ENCODE data around the gene SCAMP5. TPM values are rescaled to one million over a fixed set of nuclear protein-coding genes. Genes with fewer than 3 reads are reported as not detected.
A peak's percentile ranks its signal among the peaks of the same experiment; 100 is the strongest.

The SCAMP5 gene
- polyA plus RNA-seq, 2 of the 4 experiments (the other 2 are of a cell fraction), result 10.5 to 16.2 TPM

GRCh38 chr15:75054172-75054897 is 59.0 kb downstream of the SCAMP5 start (continued):
- TF ChIP-seq NPAS2 (CRISPR knock-in tag; IDR thresholded peaks at IDR 0.05; ENCODE audit: borderline replicate concordance) (no peak), USF2 (IDR thresholded peaks at IDR 0.05) (no peak)

- ATAC-seq (peak in 1 of 2 experiments; percentile 24; a peak in 2 of 6 replicates), FAIRE-seq (no peak), DNase-seq (ENCODE audit: low read depth in 1 of 2, low spot score in 1 of 2) (no peak)
- no peak overlapping the region for H3K27ac ChIP-seq
- H3K9me3 ChIP-seq, result no peaks in the 10 kb centered on the region
- WGBS (ENCODE audit: missing lambda C conversion rate), result 97% methylated on average over 7 of the region's 7 CpGs
- ChIA-PET POLR2A (no interaction called here), CTCF (interaction anchor here (0.6 to 1.3 kb wide), 3 partner anchors 27 to 151 kb away, joined by 3 to 4 read pairs (median 3); no protein-coding TSS in a partner anchor)
- H3K4me3 ChIP-seq, result no peak overlapping the region
- H3K4me1 ChIP-seq, result no peaks in the 10 kb centered on the region
- TF ChIP-seq MAX (IDR thresholded peaks at IDR 0.05) (no peak), MAZ (IDR thresholded peaks at IDR 0.05; ENCODE audit: borderline replicate concordance, low read depth, low read length) (no peak), FOSB (CRISPR knock-in tag; IDR thresholded peaks at IDR 0.05) (no peak), SMC3 (IDR thresholded peaks at IDR 0.05) (no peak), JUN (IDR thresholded peaks at IDR 0.05) (no peak), ZFP36 (IDR thresholded peaks at IDR 0.05; ENCODE audit: borderline replicate concordance, partially characterized antibody) (no peak), NPAS2 (CRISPR knock-in tag; IDR thresholded peaks at IDR 0.05; ENCODE audit: borderline replicate concordance) (no peak), JUNB (IDR thresholded peaks at IDR 0.05) (no peak), RCOR1 (IDR thresholded peaks at IDR 0.05; ENCODE audit: low read depth, low read length) (no peak), PHF8 (IDR thresholded peaks at IDR 0.05; ENCODE audit: borderline replicate concordance, low read depth) (no peak), CHD4 (IDR thresholded peaks at IDR 0.05; ENCODE audit: borderline replicate concordance) (no peak), CBX2 (IDR thresholded peaks at IDR 0.05; ENCODE audit: borderline replicate concordance, low read depth) (no peak), MAFK (IDR thresholded peaks at IDR 0.05; ENCODE audit: partially characterized antibody) (no peak), POLR2AphosphoS2 (conservative IDR thresholded peaks at IDR 0.05; ENCODE audit: low read length) (no peak), RAD21 (conservative IDR thresholded peaks at IDR 0.05 in 1 of 2, IDR thresholded peaks at IDR 0.05 in 1 of 2) (no peak), NFE2L2 (conservative IDR thresholded peaks at IDR 0.05; ENCODE audit: low read length) (no peak), TP53 (CRISPR knock-in tag; IDR thresholded peaks at IDR 0.05) (no peak)
- no peak overlapping the region for H3K4me2 ChIP-seq
Measured at GRCh38 chr15:75056036-75056435, 60.7 kb downstream of the SCAMP5 start.

- DNase-seq (ENCODE audit: low read depth in 1 of 2, low spot score in 1 of 2), result no peak
- ChIA-PET CTCF (interaction anchor here (0.8 to 2.3 kb wide), 6 partner anchors 15 to 178 kb away, joined by 3 to 5 read pairs (median 3); no protein-coding TSS in a partner anchor), POLR2A (no interaction called here)
- H3K4me3 ChIP-seq, result no peak overlapping the region
- H3K4me1 ChIP-seq, result no peaks in the 10 kb centered on the region
- WGBS (ENCODE audit: missing lambda C conversion rate), result 98% methylated on average over 4 of the region's 4 CpGs
- no peak overlapping the region for H3K27ac ChIP-seq
- no peak for FAIRE-seq
- ATAC-seq, result no peak
- H3K4me2 ChIP-seq, result no peak overlapping the region
- no peaks in the 10 kb centered on the region for H3K9me3 ChIP-seq
- TF ChIP-seq EP300 (IDR thresholded peaks at IDR 0.05), result no peak
- no peak for TF ChIP-seq HMGXB4 (CRISPR knock-in tag; IDR thresholded peaks at IDR 0.05; ENCODE audit: borderline replicate concordance)
- TF ChIP-seq ELK1 (IDR thresholded peaks at IDR 0.05; ENCODE audit: low read depth, low read length), result no peak
- TF ChIP-seq CTCF (IDR thresholded peaks at IDR 0.05), result no peak
- no peak for TF ChIP-seq GATA3 (IDR thresholded peaks at IDR 0.05; ENCODE audit: borderline replicate concordance)
- TF ChIP-seq KDM1A (IDR thresholded peaks at IDR 0.05; ENCODE audit: low read depth), result no peak
- no peak for TF ChIP-seq JUN (IDR thresholded peaks at IDR 0.05)
- TF ChIP-seq ZFP36 (IDR thresholded peaks at IDR 0.05; ENCODE audit: borderline replicate concordance, partially characterized antibody), result no peak
- no peak for TF ChIP-seq ZNF302 (CRISPR knock-in tag; IDR thresholded peaks at IDR 0.05)
- TF ChIP-seq PHF8 (IDR thresholded peaks at IDR 0.05; ENCODE audit: borderline replicate concordance, low read depth), result no peak
- no peak for TF ChIP-seq HDAC2 (IDR thresholded peaks at IDR 0.05)
- no peak for TF ChIP-seq POLR2A (IDR thresholded peaks at IDR 0.05; ENCODE audit: low read length)
- no peak for TF ChIP-seq KDM5A (IDR thresholded peaks at IDR 0.05)
- no peak for TF ChIP-seq CBX8 (IDR thresholded peaks at IDR 0.05)
- TF ChIP-seq HEYL (CRISPR knock-in tag; IDR thresholded peaks at IDR 0.05), result no peak
Measured at GRCh38 chr15:75058127-75058905, 63.0 kb downstream of the SCAMP5 start.

Measured in A549 (cell line).